ENCODE results near the gene FGD3. TPM values are rescaled to one million over a fixed set of nuclear protein-coding genes. Genes with fewer than 3 reads are reported as not detected.

Gene FGD3
- total RNA-seq, 1 experiment from 2014 or later = 89.0 TPM

DNA sequence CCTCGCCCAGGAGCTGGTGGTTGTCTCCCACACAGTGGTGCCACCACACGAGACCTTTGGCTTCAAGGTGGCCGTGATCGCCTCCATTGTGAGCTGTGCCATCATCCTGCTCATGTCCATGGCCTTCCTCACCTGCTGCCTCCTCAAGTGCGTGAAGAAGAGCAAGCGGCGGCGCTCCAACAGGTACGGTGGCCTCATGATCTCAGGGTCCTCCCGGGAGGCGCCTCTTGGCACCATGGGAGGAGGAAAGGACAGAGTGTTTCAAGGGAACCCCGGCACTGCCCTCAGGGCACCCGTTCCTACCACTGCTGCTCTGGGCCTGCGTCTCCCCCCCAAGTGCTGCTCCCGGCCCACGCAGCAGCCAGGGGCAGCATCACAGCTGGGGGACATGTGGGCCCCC, 130.5 kb downstream of the FGD3 start:
- Histone ChIP-seq H3K4me1 (replicated peaks; ENCODE audit: insufficient read depth) (no peaks in the 10 kb centered on the region), H3K9me3 (ENCODE audit: insufficient read depth, low read depth) (no peaks in the 10 kb centered on the region), H3K4me3 (no peak overlapping the region), H3K27me3 (ENCODE audit: insufficient read depth, low read depth) (no peaks in the 10 kb centered on the region), H3K79me2 (ENCODE audit: low read depth) (no peaks in the 10 kb centered on the region), H3K27ac (no peak overlapping the region), H4K20me1 (ENCODE audit: insufficient read depth) (no peaks in the 10 kb centered on the region), H3K4me2 (no peak overlapping the region), H3K9me2 (ENCODE audit: insufficient read depth) (no peaks in the 10 kb centered on the region), H2AFZ (no peak overlapping the region), H3F3A (ENCODE audit: insufficient read depth, low read depth) (no peaks in the 10 kb centered on the region), H3K36me3 (ENCODE audit: low read depth) (no peaks in the 10 kb centered on the region)
- TF ChIP-seq EZH2 (IDR thresholded peaks at IDR 0.05; ENCODE audit: low read depth) (no peak), CTCF (conservative IDR thresholded peaks at IDR 0.05) (no peak)
- no TSS peak for BruUV-seq (replicated peaks)
- intact Hi-C loops (cut with micrococcal nuclease; ENCODE audit: unreplicated experiment) = no loop called here
- POLR2A ChIA-PET (ENCODE audit: unreplicated experiment) = no interaction called here
- no peak for DNase-seq
- CTCF ChIA-PET = no interaction called here

DNA sequence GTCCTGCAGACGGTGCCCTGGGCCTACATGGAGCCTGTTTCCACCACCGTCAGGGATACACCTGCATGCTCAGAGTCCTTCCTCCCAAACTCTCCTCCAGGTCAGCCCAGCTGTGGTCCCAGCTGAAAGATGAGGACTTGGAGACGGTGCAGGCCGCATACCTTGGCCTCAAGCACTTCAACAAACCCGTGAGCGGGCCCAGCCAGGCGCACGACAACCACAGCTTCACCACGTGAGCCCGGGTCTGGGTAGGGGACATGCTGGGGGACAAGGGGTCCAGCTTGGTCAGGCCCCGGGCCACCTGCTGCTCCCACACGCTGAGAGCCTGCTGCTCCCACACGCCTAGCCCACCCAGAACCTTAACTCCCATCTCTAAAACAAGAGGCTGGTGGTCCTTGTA, 132.0 kb downstream of the FGD3 start:
- H3K4me2 ChIP-seq = no peak overlapping the region
- no peaks in the 10 kb centered on the region for H3K9me2 ChIP-seq (ENCODE audit: insufficient read depth)
- H3F3A ChIP-seq (ENCODE audit: insufficient read depth, low read depth) = no peaks in the 10 kb centered on the region
- CTCF ChIA-PET = no interaction called here
- H3K27ac ChIP-seq = no peak overlapping the region
- TF ChIP-seq EZH2 (IDR thresholded peaks at IDR 0.05; ENCODE audit: low read depth) = no peak
- TF ChIP-seq CTCF (conservative IDR thresholded peaks at IDR 0.05) = no peak
- DNase-seq = no peak
- H2AFZ ChIP-seq = no peak overlapping the region
- no peaks in the 10 kb centered on the region for H4K20me1 ChIP-seq (ENCODE audit: insufficient read depth)
- H3K79me2 ChIP-seq (ENCODE audit: low read depth) = no peaks in the 10 kb centered on the region
- H3K9me3 ChIP-seq (ENCODE audit: insufficient read depth, low read depth) = no peaks in the 10 kb centered on the region
- H3K36me3 ChIP-seq (ENCODE audit: low read depth) = no peaks in the 10 kb centered on the region
- H3K4me3 ChIP-seq = no peak overlapping the region
- intact Hi-C loops (cut with micrococcal nuclease; ENCODE audit: unreplicated experiment) = no loop called here
- BruUV-seq (replicated peaks) = no TSS peak
- H3K27me3 ChIP-seq (ENCODE audit: insufficient read depth, low read depth) = no peaks in the 10 kb centered on the region
- POLR2A ChIA-PET (ENCODE audit: unreplicated experiment) = no interaction called here
- peaks cover 6% of the 10 kb centered on the region; the same call in 1 of the 2 replicates for H3K4me1 ChIP-seq (replicated peaks; ENCODE audit: insufficient read depth)

DNA sequence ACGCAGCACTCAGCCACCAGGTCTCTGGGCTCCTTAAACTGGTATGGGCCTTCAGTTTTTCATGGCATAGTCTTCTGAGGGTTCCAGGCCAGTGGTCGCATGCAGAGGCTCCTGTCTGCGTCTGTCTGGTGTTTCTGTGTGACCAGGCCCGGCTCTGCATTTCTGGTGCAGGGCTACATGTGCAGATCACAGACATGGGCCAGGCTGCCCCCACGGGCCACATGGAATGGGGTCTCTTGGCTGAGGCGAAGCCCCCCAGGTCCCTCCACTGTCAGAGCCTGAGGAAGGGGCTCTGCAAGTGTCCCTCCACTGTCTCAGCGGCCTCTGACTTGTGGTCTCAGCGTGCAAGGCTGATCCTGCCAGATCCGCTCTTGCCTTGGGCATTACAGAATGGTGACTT, 133.1 kb downstream of the FGD3 start:
- no peak overlapping the region for H2AFZ ChIP-seq
- no peak overlapping the region for H3K4me2 ChIP-seq
- intact Hi-C loops (cut with micrococcal nuclease; ENCODE audit: unreplicated experiment) = no loop called here
- H4K20me1 ChIP-seq (ENCODE audit: insufficient read depth) = no peaks in the 10 kb centered on the region
- BruUV-seq (replicated peaks) = no TSS peak
- H3K9me3 ChIP-seq (ENCODE audit: insufficient read depth, low read depth) = no peaks in the 10 kb centered on the region
- ChIA-PET CTCF (no interaction called here), POLR2A (ENCODE audit: unreplicated experiment) (no interaction called here)
- H3K36me3 ChIP-seq (ENCODE audit: low read depth) = no peaks in the 10 kb centered on the region
- no peak for DNase-seq
- H3K27ac ChIP-seq = no peak overlapping the region
- H3K27me3 ChIP-seq (ENCODE audit: insufficient read depth, low read depth) = no peaks in the 10 kb centered on the region
- H3K4me3 ChIP-seq = no peak overlapping the region
- no peaks in the 10 kb centered on the region for H3F3A ChIP-seq (ENCODE audit: insufficient read depth, low read depth)
- H3K4me1 ChIP-seq (replicated peaks; ENCODE audit: insufficient read depth) = peaks cover 6% of the 10 kb centered on the region; the same call in 1 of the 2 replicates
- H3K79me2 ChIP-seq (ENCODE audit: low read depth) = no peaks in the 10 kb centered on the region
- no peaks in the 10 kb centered on the region for H3K9me2 ChIP-seq (ENCODE audit: insufficient read depth)
- TF ChIP-seq CTCF (conservative IDR thresholded peaks at IDR 0.05) = no peak
- TF ChIP-seq EZH2 (IDR thresholded peaks at IDR 0.05; ENCODE audit: low read depth) = no peak
